B cell (primary cell): ENCODE results near the gene DGCR6L. TPM values are rescaled to one million over a fixed set of nuclear protein-coding genes. Genes with fewer than 3 reads are reported as not detected.
A peak's percentile ranks its signal among the peaks of the same experiment; 100 is the strongest.

Source experiments
- ATAC-seq: fragments of 200-7000 bp; cut with Tn5 transposase; one replicate; pipeline ENCODE4 v1.10.0; 2021; ENCODE audit warnings: low read depth, mild to moderate bottlenecking, moderate number of reproducible peaks, moderate library complexity
- CTCF ChIA-PET: fragments of 350-600 bp; sonication (Branson Sonifier 250); formaldehyde crosslinking; loops from one replicate; lab custom pipeline; 2021; ENCODE audit warnings: antibody characterized with exemption, inconsistent platforms; lab: Charles Lee
- POLR2A ChIA-PET: fragments of 350-600 bp; sonication (Branson Sonifier 250); formaldehyde crosslinking; loops from one replicate; lab custom pipeline; 2021; ENCODE audit warnings: antibody characterized with exemption; lab: Charles Lee
- DNase-seq: peaks from one replicate; pipeline ENCODE4 v3.0.0; 2013
- H2AFZ ChIP-seq: 2 replicates; pipeline ENCODE4 v1.6.1; 2012; ENCODE audit warnings: mild to moderate bottlenecking, low read depth, low read length; ENCODE audit not compliant: insufficient read depth, poor library complexity, severe bottlenecking
- H3K27ac ChIP-seq, 2 donors: 1 replicate in 1 of 2; 2 replicates in 1 of 2; pipeline ENCODE4 v1.5.1; 2012 to 2013; ENCODE audit warnings: low read length in 2 of 2, mild to moderate bottlenecking in 2 of 2, moderate library complexity in 1 of 2
- H3K27me3 ChIP-seq, 4 experiments: fragments of 200-600 bp in 1 of 4; sonication (generic) in 1 of 4; replicated peaks in 1 of 4; 1 replicate in 2 of 4; 2 replicates in 2 of 4; pipeline versions ENCODE4 v1.6.1 to v1.7.0; 2013 to 2016; ENCODE audit warnings: low read length in 3 of 4, mild to moderate bottlenecking in 2 of 4, mixed read lengths in 1 of 4, moderate library complexity in 1 of 4; ENCODE audit not compliant: insufficient read depth in 4 of 4, control insufficient read depth in 3 of 4; ENCODE audit errors: control extremely low read depth in 1 of 4
- H3K36me3 ChIP-seq, 2 experiments: replicated peaks in 1 of 2; 1 replicate in 1 of 2; 2 replicates in 1 of 2; pipeline versions ENCODE4 v1.6.1 to v1.7.1; 2013; ENCODE audit warnings: low read length in 1 of 2; ENCODE audit not compliant: insufficient read depth in 2 of 2, control insufficient read depth in 1 of 2; ENCODE audit errors: control extremely low read depth in 1 of 2, extremely low read depth in 1 of 2
- H3K4me1 ChIP-seq, 2 donors: fragments of 200-600 bp in 1 of 2; sonication (generic) in 1 of 2; 1 replicate in 1 of 2; 2 replicates in 1 of 2; pipeline versions ENCODE4 v1.5.1 to v1.6.1; 2013 to 2017; ENCODE audit warnings: low read length in 2 of 2; ENCODE audit not compliant: control insufficient read depth in 2 of 2, insufficient read depth in 2 of 2
- H3K4me2 ChIP-seq: replicated peaks from 2 replicates; pipeline ENCODE3; 2012; ENCODE audit warnings: mild to moderate bottlenecking, low read depth, low read length; ENCODE audit not compliant: poor library complexity, severe bottlenecking
- H3K4me3 ChIP-seq, 5 experiments: fragments of 200-600 bp in 1 of 5; sonication (generic) in 1 of 5; 1 replicate in 3 of 5; 2 replicates in 2 of 5; pipeline versions ENCODE4 v1.5.1 to v1.7.0; 2011 to 2016; ENCODE audit warnings: low read length in 4 of 5, mild to moderate bottlenecking in 4 of 5, low read depth in 2 of 5, control low read depth in 1 of 5, moderate library complexity in 1 of 5; ENCODE audit not compliant: insufficient read depth in 1 of 5; ENCODE audit errors: control extremely low read depth in 1 of 5, extremely low read depth in 1 of 5
- H3K79me2 ChIP-seq: fragments of 200-600 bp; sonication (generic); one replicate; pipeline ENCODE4 v1.6.0; 2016; ENCODE audit warnings: low read length; ENCODE audit not compliant: control insufficient read depth, insufficient read depth
- H3K9ac ChIP-seq: fragments of 200-600 bp; sonication (generic); 2 replicates; pipeline ENCODE4 v1.6.1; 2017; ENCODE audit warnings: mild to moderate bottlenecking, low read length, moderate library complexity
- H3K9me3 ChIP-seq, 3 donors: one replicate each; pipeline versions ENCODE4 v1.6.1 to v1.7.1; 2013; ENCODE audit warnings: low read length in 2 of 3; ENCODE audit not compliant: control insufficient read depth in 2 of 3, insufficient read depth in 1 of 3; ENCODE audit errors: control extremely low read depth in 1 of 3
- H4K20me1 ChIP-seq: 2 replicates; pipeline ENCODE4 v1.6.0; 2012; ENCODE audit warnings: mild to moderate bottlenecking, low read length; ENCODE audit not compliant: insufficient read depth, control insufficient read depth, poor library complexity, severe bottlenecking
- H3K27ac Mint-ChIP-seq: one replicate; pipeline ENCODE4 v1.8.0; 2021; ENCODE audit warnings: mixed read lengths
- H3K27me3 Mint-ChIP-seq: one replicate; pipeline ENCODE4 v1.8.0; 2021; ENCODE audit warnings: mixed read lengths
- H3K4me1 Mint-ChIP-seq: one replicate; pipeline ENCODE4 v1.8.0; 2021; ENCODE audit warnings: mixed read lengths
- H3K4me3 Mint-ChIP-seq: one replicate; pipeline ENCODE4 v1.8.0; 2021; ENCODE audit warnings: mixed read lengths
- H3K9me3 Mint-ChIP-seq: one replicate; pipeline ENCODE4 v1.8.0; 2022; ENCODE audit warnings: mixed read lengths; ENCODE audit not compliant: insufficient read depth
- CTCF ChIP-seq: fragments of 200-600 bp; IDR thresholded peaks from one replicate; pipeline ENCODE4 v1.8.0; 2022; ENCODE audit warnings: antibody characterized with exemption, mild to moderate bottlenecking
- EZH2 ChIP-seq: IDR thresholded peaks from 2 replicates; pipeline ENCODE4 v1.6.1; 2012; ENCODE audit warnings: borderline replicate concordance, low read depth, mild to moderate bottlenecking, moderate library complexity, low read length; ENCODE audit not compliant: insufficient read depth, poor library complexity, severe bottlenecking
- WGBS: methylation state at CpG from one replicate; pipeline ENCODE4 v1.1.5; 2013; ENCODE audit warnings: missing lambda C conversion rate; ENCODE audit not compliant: insufficient coverage; 5-methylcytosine and 5-hydroxymethylcytosine counted together
- intact Hi-C: fragments of 100-400 bp; cut with micrococcal nuclease; formaldehyde crosslinking; loops from one replicate; pipeline ENCODE4 v1.10.0; 2022
- polyA plus RNA-seq: library from polyadenylated mRNA; depleted of rRNA; stranded (reverse); fragments of >200 nt; gene quantifications from 2 replicates; pipeline ENCODE4 v1.2.3, GENCODE V29; 2012
- total RNA-seq, 2 donors: library from RNA; stranded (reverse); fragments of 120-200 nt in 1 of 2; gene quantifications; 1 replicate in 1 of 2; 2 replicates in 1 of 2; pipeline versions ENCODE4 v1.2.3 to v1.2.4, GENCODE V29; 2013 to 2022

Gene DGCR6L
- total and polyA plus RNA-seq, 2 donors (not counting 1 experiment from before 2014, with no cell fraction given) = 21.2 to 33.4 TPM

GRCh38 chr22:20297414-20298109 lies 22.3 kb downstream of the DGCR6L start:
- peaks cover 4 to 10% of the 10 kb centered on the region in 2 donors for H3K4me1 ChIP-seq
- no peak overlapping the region for H3K9ac ChIP-seq
- H2AFZ ChIP-seq = no peak overlapping the region
- intact Hi-C loops = loop anchor here (2.0 kb wide), 2 partner anchors 217 to 1119 kb away; partner anchors contain the start of genes DGCR8 and SLC25A1
- Mint-ChIP-seq H3K4me3 (peak overlapping the region; percentile 90), H3K27me3 (peaks cover 6% of the 10 kb centered on the region), H3K4me1 (peaks cover 8% of the 10 kb centered on the region), H3K27ac (no peak overlapping the region), H3K9me3 (no peaks in the 10 kb centered on the region)
- no peaks in the 10 kb centered on the region for H3K36me3 ChIP-seq
- ChIA-PET CTCF (no interaction called here), POLR2A (interaction anchor here (0.9 kb wide), 1 partner anchor 277 kb away, joined by 3 read pairs; the partner anchor contains the start of gene TANGO2)
- no peaks in the 10 kb centered on the region for H4K20me1 ChIP-seq
- no peaks in the 10 kb centered on the region for H3K79me2 ChIP-seq
- no peak overlapping the region for H3K4me3 ChIP-seq
- no peak for ATAC-seq
- DNase-seq = no peak
- peaks cover 0 to 7% (median 0%) of the 10 kb centered on the region in 3 donors for H3K9me3 ChIP-seq
- no peak overlapping the region for H3K27ac ChIP-seq
- WGBS = 93% methylated on average over 7 of the region's 9 CpGs
- no peak overlapping the region for H3K4me2 ChIP-seq
- peaks cover 0 to 4% (median 0%) of the 10 kb centered on the region in 4 experiments for H3K27me3 ChIP-seq
- TF ChIP-seq CTCF (no peak), EZH2 (no peak)

GRCh38 chr22:20296598-20296997 lies 23.3 kb downstream of the DGCR6L start:
- H4K20me1 ChIP-seq = no peaks in the 10 kb centered on the region
- no peak overlapping the region for H3K9ac ChIP-seq
- no peak overlapping the region for H3K27ac ChIP-seq
- no peaks in the 10 kb centered on the region for H3K36me3 ChIP-seq
- no peak for ATAC-seq
- POLR2A ChIA-PET = no interaction called here
- no peak overlapping the region for H2AFZ ChIP-seq
- H3K9me3 ChIP-seq = peaks cover 0 to 7% (median 0%) of the 10 kb centered on the region in 3 donors
- CTCF ChIA-PET = no interaction called here
- no peaks in the 10 kb centered on the region for H3K79me2 ChIP-seq
- H3K4me3 ChIP-seq = no peak overlapping the region
- peaks cover 4 to 10% of the 10 kb centered on the region in 2 donors for H3K4me1 ChIP-seq
- Mint-ChIP-seq H3K9me3 (no peaks in the 10 kb centered on the region), H3K27ac (no peak overlapping the region), H3K27me3 (peaks cover 4% of the 10 kb centered on the region), H3K4me3 (peak overlapping the region; percentile 54), H3K4me1 (peaks cover 8% of the 10 kb centered on the region)
- DNase-seq = no peak
- 89% methylated on average over 4 of the region's 9 CpGs for WGBS
- H3K4me2 ChIP-seq = no peak overlapping the region
- TF ChIP-seq CTCF (no peak), EZH2 (no peak)
- intact Hi-C loops = no loop called here
- H3K27me3 ChIP-seq = no peaks in the 10 kb centered on the region
